Muscle of leg (tissue), 16 donors: ENCODE measurements around the gene FANK1. TPM values are rescaled to one million over a fixed set of nuclear protein-coding genes. Genes with fewer than 3 reads are reported as not detected.
"Not testable (repeated sequence)": the region's sequence is repeated elsewhere in the genome, so short reads cannot be mapped to it uniquely, and the experiment has no call there.

Experiments used
- DNase-seq: peaks from one replicate; pipeline ENCODE4 v3.0.0; 2013
- H3K27ac ChIP-seq: one replicate; pipeline ENCODE4 v1.5.1; 2013; ENCODE audit warnings: mild to moderate bottlenecking, low read length, control low read depth
- H3K27me3 ChIP-seq: one replicate; pipeline ENCODE4 v1.6.1; 2013; ENCODE audit warnings: low read length; ENCODE audit not compliant: control insufficient read depth, insufficient read depth
- H3K36me3 ChIP-seq: one replicate; pipeline ENCODE4 v1.6.1; 2013; ENCODE audit warnings: low read length; ENCODE audit not compliant: control insufficient read depth, insufficient read depth
- H3K4me1 ChIP-seq: one replicate; pipeline ENCODE4 v1.6.1; 2013; ENCODE audit warnings: low read length; ENCODE audit not compliant: control insufficient read depth, insufficient read depth
- H3K4me3 ChIP-seq: one replicate; pipeline ENCODE4 v1.5.1; 2013; ENCODE audit warnings: low read length, control low read depth
- H3K9me3 ChIP-seq: replicated peaks from 2 replicates; pipeline ENCODE4 v1.6.1; 2013; ENCODE audit warnings: low read depth, low read length; ENCODE audit not compliant: control insufficient read depth
- WGBS: methylation state at CpG from one replicate; pipeline ENCODE4 v1.1.5; 2013; ENCODE audit warnings: missing lambda C conversion rate; ENCODE audit not compliant: insufficient coverage; 5-methylcytosine and 5-hydroxymethylcytosine counted together
- long read RNA-seq, 11 donors: transcript quantifications; one replicate each; lab custom pipeline, GENCODE V29; 2026
- polyA plus RNA-seq, 8 donors: library from polyadenylated mRNA; unstranded; fragments of 120-200 nt; gene quantifications; one replicate each; pipeline versions ENCODE4 v1.2.1 to v1.2.3, GENCODE V29; 2013; ENCODE audit warnings: inconsistent platforms in 1 of 8, low replicate concordance in 1 of 8; ENCODE audit not compliant: insufficient read length in 8 of 8, insufficient read depth in 1 of 8
- total RNA-seq: library from RNA; stranded (reverse); fragments of 120-200 nt; gene quantifications from one replicate; pipeline ENCODE4 v1.2.4, GENCODE V29; 2013

Gene FANK1
- total RNA-seq, result 0.80 TPM
- polyA plus RNA-seq, result 1 to 10 TPM in 2 of 8 donors, under 1 TPM in 6; 0.36 to 1.6 (median 0.61) TPM
- long read RNA-seq, donor 1, result 0 reads
- long read RNA-seq, donor 2, result 0 reads
- long read RNA-seq, donor 3, result 0 reads
- long read RNA-seq, donor 4, result 0 reads
- long read RNA-seq, donor 5, result 0 reads
- long read RNA-seq, donor 6, partial matches to known transcripts, result 0 of 1 reads
- long read RNA-seq, donor 6, other reads (novel, unspliced or antisense), result 0 of 1 reads
- long read RNA-seq, donor 7, result 0 reads
- long read RNA-seq, donor 8, partial matches to known transcripts, result 0 of 1 reads
- long read RNA-seq, donor 8, other reads (novel, unspliced or antisense), result 0 of 1 reads
- long read RNA-seq, donor 9, result 0 reads
- long read RNA-seq, donor 10, result 0 reads
- long read RNA-seq, donor 11, result 0 reads

GRCh38 chr10:125896088-125896934, at the start of gene FANK1:
FANK1 (plus strand) TSS chr10:125896564; CDS start chr10:125896643, 79 bp downstream.
- WGBS, result 14% methylated on average over 97 of the region's 106 CpGs
- H3K9me3 ChIP-seq, H3K27me3 ChIP-seq, H3K36me3 ChIP-seq, H3K4me1 ChIP-seq: not testable (repeated sequence)
- peak; percentile 96 for DNase-seq
- Histone ChIP-seq H3K27ac (peak within 1 kb of the TSS; percentile 80), H3K4me3 (peak within 1 kb of the TSS; percentile 52)

GRCh38 chr10:125846894-125847293, 49.5 kb upstream of the FANK1 start:
- no CpG with 5 or more reads among the region's 3 CpGs for WGBS
- peaks cover 4% of the 10 kb centered on the region for H3K4me1 ChIP-seq
- no peaks in the 10 kb centered on the region for H3K9me3 ChIP-seq
- H3K27ac ChIP-seq, result no peak overlapping the region
- no peaks in the 10 kb centered on the region for H3K27me3 ChIP-seq
- no peak for DNase-seq
- H3K36me3 ChIP-seq, result peaks cover 36% of the 10 kb centered on the region
- H3K4me3 ChIP-seq, result no peak overlapping the region

GRCh38 chr10:125848371-125848770, 48.0 kb upstream of the FANK1 start:
- WGBS, result 73% methylated on average over 1 of the region's 2 CpGs
- no peak for DNase-seq
- H3K4me3 ChIP-seq, result no peak overlapping the region
- no peaks in the 10 kb centered on the region for H3K9me3 ChIP-seq
- H3K27me3 ChIP-seq, result no peaks in the 10 kb centered on the region
- H3K36me3 ChIP-seq, result peaks cover 36% of the 10 kb centered on the region
- no peak overlapping the region for H3K27ac ChIP-seq
- peaks cover 4% of the 10 kb centered on the region for H3K4me1 ChIP-seq

- H3K4me1 ChIP-seq, result peaks cover under 1% of the 10 kb centered on the region
- no peaks in the 10 kb centered on the region for H3K27me3 ChIP-seq
- no peak overlapping the region for H3K4me3 ChIP-seq
- no peak overlapping the region for H3K27ac ChIP-seq
- H3K9me3 ChIP-seq, result no peaks in the 10 kb centered on the region
- peaks cover 36% of the 10 kb centered on the region for H3K36me3 ChIP-seq
- DNase-seq, result no peak
- no CpG with 5 or more reads among the region's 2 CpGs for WGBS
Observed at GRCh38 chr10:125848857-125849256, 47.5 kb upstream of the FANK1 start.

GRCh38 chr10:125849448-125849847, 46.9 kb upstream of the FANK1 start:
- Histone ChIP-seq H3K27ac (no peak overlapping the region), H3K27me3 (no peaks in the 10 kb centered on the region), H3K36me3 (peaks cover 36% of the 10 kb centered on the region), H3K9me3 (no peaks in the 10 kb centered on the region), H3K4me3 (no peak overlapping the region), H3K4me1 (no peaks in the 10 kb centered on the region)
- WGBS, result 80% methylated on average over 1 of the region's 7 CpGs
- no peak for DNase-seq

- Histone ChIP-seq H3K27me3 (no peaks in the 10 kb centered on the region), H3K4me1 (no peaks in the 10 kb centered on the region), H3K9me3 (no peaks in the 10 kb centered on the region), H3K36me3 (peaks cover 35% of the 10 kb centered on the region), H3K4me3 (no peak overlapping the region), H3K27ac (no peak overlapping the region)
- WGBS, result no CpG with 5 or more reads among the region's 2 CpGs
- peak; percentile 33 for DNase-seq
Observed at GRCh38 chr10:125850766-125851731, 45.3 kb upstream of the FANK1 start.

GRCh38 chr10:125852487-125852886, 43.9 kb upstream of the FANK1 start:
- no peak for DNase-seq
- Histone ChIP-seq H3K4me1 (no peaks in the 10 kb centered on the region), H3K9me3 (no peaks in the 10 kb centered on the region), H3K27ac (no peak overlapping the region), H3K27me3 (no peaks in the 10 kb centered on the region), H3K36me3 (peaks cover 32% of the 10 kb centered on the region), H3K4me3 (no peak overlapping the region)
- 98% methylated on average over 4 of the region's 7 CpGs for WGBS

GRCh38 chr10:125857185-125857760, 39.1 kb upstream of the FANK1 start:
- Histone ChIP-seq H3K4me3 (no peak overlapping the region), H3K27ac (no peak overlapping the region), H3K27me3 (no peaks in the 10 kb centered on the region), H3K9me3 (no peaks in the 10 kb centered on the region), H3K36me3 (peaks cover 8% of the 10 kb centered on the region), H3K4me1 (no peaks in the 10 kb centered on the region)
- DNase-seq, result no peak
- WGBS, result 77% methylated on average over 2 of the region's 2 CpGs

- Histone ChIP-seq H3K4me3 (no peak overlapping the region), H3K27ac (no peak overlapping the region), H3K36me3 (peaks cover 9% of the 10 kb centered on the region), H3K27me3 (no peaks in the 10 kb centered on the region), H3K9me3 (no peaks in the 10 kb centered on the region), H3K4me1 (no peaks in the 10 kb centered on the region)
- no peak for DNase-seq
- WGBS, result 80% methylated on average over 1 of the region's 4 CpGs
Observed at GRCh38 chr10:125859128-125859817, 37.1 kb upstream of the FANK1 start.
